Liver (tissue), 9 donors: ENCODE results near the gene ENC1. TPM values are rescaled to one million over a fixed set of nuclear protein-coding genes. Genes with fewer than 3 reads are reported as not detected.

Experiments used
- DNase-seq: peaks from one replicate; pipeline ENCODE4 v3.0.0-alpha.2; 2017; ENCODE audit warnings: low spot score
- H3K27ac ChIP-seq, 2 donors: one replicate each; pipeline ENCODE4 v1.7.0; 2013; ENCODE audit warnings: inconsistent platforms in 2 of 2, low read length in 2 of 2, control low read depth in 1 of 2, low read depth in 1 of 2, mild to moderate bottlenecking in 1 of 2
- H3K27me3 ChIP-seq, 4 donors: one replicate each; pipeline versions ENCODE4 v1.6.1 to v1.7.0; 2013; ENCODE audit warnings: low read length in 3 of 4, inconsistent platforms in 1 of 4, mild to moderate bottlenecking in 1 of 4, moderate library complexity in 1 of 4; ENCODE audit not compliant: control insufficient read depth in 4 of 4, insufficient read depth in 4 of 4
- H3K36me3 ChIP-seq, 4 donors: one replicate each; pipeline versions ENCODE4 v1.6.1 to v1.7.0; 2013; ENCODE audit warnings: low read length in 3 of 4, mild to moderate bottlenecking in 3 of 4, low read depth in 1 of 4, moderate library complexity in 1 of 4; ENCODE audit not compliant: control insufficient read depth in 4 of 4, insufficient read depth in 3 of 4
- H3K4me1 ChIP-seq, 4 donors: one replicate each; pipeline versions ENCODE4 v1.6.1 to v1.7.0; 2013; ENCODE audit warnings: low read length in 3 of 4, mild to moderate bottlenecking in 3 of 4, moderate library complexity in 1 of 4; ENCODE audit not compliant: control insufficient read depth in 4 of 4, insufficient read depth in 4 of 4
- H3K4me3 ChIP-seq, 3 donors: one replicate each; pipeline versions ENCODE4 v1.6.1 to v1.7.0; 2013; ENCODE audit warnings: low read length in 3 of 3, control low read depth in 1 of 3, low read depth in 1 of 3, mild to moderate bottlenecking in 1 of 3
- H3K9ac ChIP-seq, 2 donors: one replicate each; pipeline ENCODE4 v1.7.0; 2013; ENCODE audit warnings: low read length in 2 of 2, mild to moderate bottlenecking in 2 of 2, moderate library complexity in 2 of 2, control low read depth in 1 of 2, low read depth in 1 of 2
- H3K9me3 ChIP-seq, 4 donors: one replicate each; pipeline versions ENCODE4 v1.6.1 to v1.7.0; 2013; ENCODE audit warnings: low read length in 3 of 4; ENCODE audit not compliant: control insufficient read depth in 4 of 4
- CTCF ChIP-seq: fragments of 150-350 bp; IDR thresholded peaks from 2 replicates; pipeline ENCODE4 v1.5.1; 2017; ENCODE audit warnings: improper control_type of control experiment, low read depth, low read length; ENCODE audit not compliant: missing input control
- EGR1 ChIP-seq, 2 donors: IDR thresholded peaks; 2 replicates each; pipeline ENCODE4 v1.6.1; 2016 to 2018; ENCODE audit warnings: antibody characterized with exemption in 2 of 2, low read depth in 2 of 2
- FOXA1 ChIP-seq: IDR thresholded peaks from 2 replicates; pipeline ENCODE4 v1.6.1; 2016; ENCODE audit warnings: antibody characterized with exemption
- FOXA2 ChIP-seq: IDR thresholded peaks from 2 replicates; pipeline ENCODE4 v1.6.1; 2016; ENCODE audit warnings: antibody characterized with exemption
- GABPA ChIP-seq, 2 donors: IDR thresholded peaks in 1 of 2; conservative IDR thresholded peaks in 1 of 2; 2 replicates each; pipeline ENCODE4 v1.6.1; 2016; ENCODE audit warnings: antibody characterized with exemption in 2 of 2, mild to moderate bottlenecking in 1 of 2, moderate library complexity in 1 of 2
- HNF4A ChIP-seq, 2 donors: conservative IDR thresholded peaks; 2 replicates each; pipeline ENCODE4 v1.6.1; 2016; ENCODE audit warnings: antibody characterized with exemption in 2 of 2, mild to moderate bottlenecking in 2 of 2
- HNF4G ChIP-seq: IDR thresholded peaks from 2 replicates; pipeline ENCODE4 v1.6.1; 2016; ENCODE audit warnings: antibody characterized with exemption
- JUND ChIP-seq, 2 donors: IDR thresholded peaks; 2 replicates each; pipeline ENCODE4 v1.6.1; 2016; ENCODE audit warnings: antibody characterized with exemption in 2 of 2
- MAX ChIP-seq: IDR thresholded peaks from 2 replicates; pipeline ENCODE4 v1.6.1; 2016; ENCODE audit warnings: antibody characterized with exemption
- NR2F2 ChIP-seq: IDR thresholded peaks from 2 replicates; pipeline ENCODE4 v1.6.1; 2016; ENCODE audit warnings: antibody characterized with exemption
- RAD21 ChIP-seq, 2 donors: IDR thresholded peaks; 2 replicates each; pipeline ENCODE4 v1.6.1; 2016; ENCODE audit warnings: antibody characterized with exemption in 2 of 2, mild to moderate bottlenecking in 2 of 2
- REST ChIP-seq: IDR thresholded peaks from 2 replicates; pipeline ENCODE4 v1.6.1; 2016; ENCODE audit warnings: antibody characterized with exemption, mild to moderate bottlenecking
- RXRA ChIP-seq, 2 donors: IDR thresholded peaks; 2 replicates each; pipeline ENCODE4 v1.6.1; 2017 to 2018; ENCODE audit warnings: antibody characterized with exemption in 2 of 2, mild to moderate bottlenecking in 1 of 2
- SP1 ChIP-seq: IDR thresholded peaks from 2 replicates; pipeline ENCODE4 v1.6.1; 2018; ENCODE audit warnings: antibody characterized with exemption, mild to moderate bottlenecking
- TAF1 ChIP-seq: conservative IDR thresholded peaks from 2 replicates; pipeline ENCODE4 v1.6.1; 2016; ENCODE audit warnings: antibody characterized with exemption, mild to moderate bottlenecking
- YY1 ChIP-seq: IDR thresholded peaks from 2 replicates; pipeline ENCODE4 v1.6.1; 2016; ENCODE audit warnings: antibody characterized with exemption, mild to moderate bottlenecking
- ZBTB33 ChIP-seq: IDR thresholded peaks from 2 replicates; pipeline ENCODE4 v1.6.1; 2016; ENCODE audit warnings: antibody characterized with exemption
- WGBS: extraction: QIAGEN DNeasy Blood & Tissue Kit; methylation state at CpG from one replicate; pipeline ENCODE4 v1.1.7; 2013; 5-methylcytosine and 5-hydroxymethylcytosine counted together
- polyA plus RNA-seq, 2 donors: library from polyadenylated mRNA; stranded (reverse) in 1 of 2; unstranded in 1 of 2; fragments of 200-250 nt in 1 of 2; fragments of >200 nt in 1 of 2; fragmentation: Nextera tagmentation in 1 of 2; extraction: Ambion mirVana in 1 of 2; gene quantifications; one replicate each; pipeline versions ENCODE4 v1.2.1 to v1.2.3, GENCODE V29; 2013 to 2015
- total RNA-seq, 2 donors: library from RNA; depleted of rRNA; stranded (reverse); fragments of >200 nt; gene quantifications; one replicate each; pipeline ENCODE4 v1.2.3, GENCODE V29; 2014
- donor health status: healthy.
- donor health status: healthy.
- donor health status: healthy.
- donor health status: healthy.
- donor health status: healthy.

Gene ENC1
- total and polyA plus RNA-seq, 4 donors, result 5.7 to 34.4 (median 13.8) TPM

- no peak for TF ChIP-seq ZBTB33
These were observed 18.6 kb upstream of the ENC1 start (continued) for GRCh38 chr5:74659172-74659571.

- Histone ChIP-seq H3K36me3 (no peaks in the 10 kb centered on the region), H3K9ac (no peak overlapping the region), H3K27ac (no peak overlapping the region), H3K4me1 (no peaks in the 10 kb centered on the region), H3K9me3 (no peaks in the 10 kb centered on the region), H3K4me3 (no peak overlapping the region), H3K27me3 (no peaks in the 10 kb centered on the region)
- TF ChIP-seq RAD21 (IDR thresholded peaks at IDR 0.05) (no peak), TAF1 (no peak), ZBTB33 (no peak), HNF4G (no peak), YY1 (no peak), CTCF (no peak), NR2F2 (no peak), REST (no peak), HNF4A (conservative IDR thresholded peaks at IDR 0.05) (no peak), MAX (no peak), EGR1 (IDR thresholded peaks at IDR 0.05; ENCODE audit: low read depth in 2 of 2) (no peak), GABPA (IDR thresholded peaks at IDR 0.05 in 1 of 2, conservative IDR thresholded peaks at IDR 0.05 in 1 of 2) (no peak), FOXA1 (no peak), RXRA (IDR thresholded peaks at IDR 0.05) (no peak), JUND (IDR thresholded peaks at IDR 0.05) (no peak), FOXA2 (no peak), SP1 (no peak)
- 80% methylated on average over 2 of the region's 2 CpGs for WGBS
- DNase-seq, result no peak
These were observed 16.6 kb upstream of the ENC1 start for GRCh38 chr5:74657165-74657564.
